Spinal cord (tissue), 10 donors: ENCODE results near the gene ZNF132. TPM values are rescaled to one million over a fixed set of nuclear protein-coding genes. Genes with fewer than 3 reads are reported as not detected.

Experiments used
- DNase-seq, 6 donors: peaks; one replicate each; pipeline versions ENCODE4 v3.0.0 to v3.0.0-alpha.2; 2013 to 2015; ENCODE audit warnings: low spot score in 6 of 6, low read depth in 4 of 6
- H3K27ac ChIP-seq: one replicate; pipeline ENCODE4 v1.5.1; 2013; ENCODE audit warnings: low read depth, low read length, control low read depth
- H3K27me3 ChIP-seq: one replicate; pipeline ENCODE4 v1.6.1; 2013; ENCODE audit warnings: low read length; ENCODE audit not compliant: control insufficient read depth, insufficient read depth
- H3K36me3 ChIP-seq: one replicate; pipeline ENCODE4 v1.6.1; 2013; ENCODE audit warnings: low read length; ENCODE audit not compliant: control insufficient read depth, insufficient read depth
- H3K4me1 ChIP-seq: one replicate; pipeline ENCODE4 v1.6.1; 2013; ENCODE audit warnings: low read length; ENCODE audit not compliant: control insufficient read depth, insufficient read depth
- H3K4me3 ChIP-seq: one replicate; pipeline ENCODE4 v1.5.1; 2013; ENCODE audit warnings: low read depth, low read length, control low read depth
- H3K9me3 ChIP-seq: one replicate; pipeline ENCODE4 v1.6.1; 2013; ENCODE audit warnings: low read length; ENCODE audit not compliant: control insufficient read depth, insufficient read depth
- WGBS: methylation state at CpG from one replicate; pipeline ENCODE4 v1.1.5; 2013; ENCODE audit warnings: missing lambda C conversion rate; ENCODE audit not compliant: insufficient coverage; 5-methylcytosine and 5-hydroxymethylcytosine counted together
- polyA plus RNA-seq, 2 donors: library from polyadenylated mRNA; unstranded; fragments of 120-200 nt; gene quantifications; one replicate each; pipeline ENCODE4 v1.2.1, GENCODE V29; 2013; ENCODE audit not compliant: insufficient read length in 2 of 2
- total RNA-seq, 2 donors: library from RNA; depleted of rRNA in 1 of 2; stranded (reverse); fragments of 120-200 nt in 1 of 2; fragments of >200 nt in 1 of 2; gene quantifications; one replicate each; pipeline versions ENCODE4 v1.2.3 to v1.2.4, GENCODE V29; 2013 to 2014
- donor health status: healthy.

Gene ZNF132
- total and polyA plus RNA-seq, 4 donors: 11.1 to 20.7 (median 12.1) TPM

- no peak overlapping the region for H3K27ac ChIP-seq
- H3K36me3 ChIP-seq: peaks cover 55% of the 10 kb centered on the region
- WGBS: 95% methylated on average over 10 of the region's 17 CpGs
- no peaks in the 10 kb centered on the region for H3K9me3 ChIP-seq
- H3K4me1 ChIP-seq: peaks cover 18% of the 10 kb centered on the region
- no peak overlapping the region for H3K4me3 ChIP-seq
- no peak for DNase-seq
- no peaks in the 10 kb centered on the region for H3K27me3 ChIP-seq
Observed at GRCh38 chr19:58469241-58470013, 29.5 kb upstream of the ZNF132 start.

DNA sequence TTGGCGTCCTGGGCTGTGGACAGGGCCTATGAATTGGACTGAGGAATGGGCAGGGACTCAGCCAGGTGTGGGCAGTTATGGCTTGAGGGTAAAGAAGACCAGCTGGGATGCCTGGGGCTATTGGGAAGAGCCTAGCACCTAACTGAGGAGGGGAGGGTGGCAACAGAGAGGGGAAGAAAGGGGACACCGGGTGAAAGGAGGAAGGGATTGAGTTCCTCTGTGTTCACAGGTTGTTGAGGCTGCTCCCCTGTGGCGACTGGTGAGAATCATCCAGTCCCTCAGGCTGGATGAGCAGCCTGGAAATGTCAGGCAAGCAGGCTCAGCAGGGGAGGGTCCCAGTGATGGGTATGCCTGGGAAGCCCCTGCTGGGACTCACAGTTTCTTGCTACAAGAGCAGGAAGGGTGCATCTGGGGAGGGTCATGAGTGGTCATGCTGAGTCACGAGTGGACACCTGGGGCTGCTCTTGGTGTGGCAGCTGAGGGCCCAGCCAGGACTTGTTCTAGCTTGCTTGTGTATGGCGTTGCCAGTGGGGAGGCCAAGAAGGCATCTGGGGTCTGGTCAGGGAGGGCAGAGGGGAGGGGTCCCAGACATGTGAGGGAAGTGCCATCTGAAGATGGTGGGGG, 28.4 kb upstream of the ZNF132 start:
- H3K4me1 ChIP-seq: peaks cover 18% of the 10 kb centered on the region
- no peak overlapping the region for H3K4me3 ChIP-seq
- peaks cover 44% of the 10 kb centered on the region for H3K36me3 ChIP-seq
- no peaks in the 10 kb centered on the region for H3K9me3 ChIP-seq
- H3K27me3 ChIP-seq: no peaks in the 10 kb centered on the region
- WGBS: 66% methylated on average over 5 of the region's 5 CpGs
- no peak overlapping the region for H3K27ac ChIP-seq
- DNase-seq: no peak

DNA sequence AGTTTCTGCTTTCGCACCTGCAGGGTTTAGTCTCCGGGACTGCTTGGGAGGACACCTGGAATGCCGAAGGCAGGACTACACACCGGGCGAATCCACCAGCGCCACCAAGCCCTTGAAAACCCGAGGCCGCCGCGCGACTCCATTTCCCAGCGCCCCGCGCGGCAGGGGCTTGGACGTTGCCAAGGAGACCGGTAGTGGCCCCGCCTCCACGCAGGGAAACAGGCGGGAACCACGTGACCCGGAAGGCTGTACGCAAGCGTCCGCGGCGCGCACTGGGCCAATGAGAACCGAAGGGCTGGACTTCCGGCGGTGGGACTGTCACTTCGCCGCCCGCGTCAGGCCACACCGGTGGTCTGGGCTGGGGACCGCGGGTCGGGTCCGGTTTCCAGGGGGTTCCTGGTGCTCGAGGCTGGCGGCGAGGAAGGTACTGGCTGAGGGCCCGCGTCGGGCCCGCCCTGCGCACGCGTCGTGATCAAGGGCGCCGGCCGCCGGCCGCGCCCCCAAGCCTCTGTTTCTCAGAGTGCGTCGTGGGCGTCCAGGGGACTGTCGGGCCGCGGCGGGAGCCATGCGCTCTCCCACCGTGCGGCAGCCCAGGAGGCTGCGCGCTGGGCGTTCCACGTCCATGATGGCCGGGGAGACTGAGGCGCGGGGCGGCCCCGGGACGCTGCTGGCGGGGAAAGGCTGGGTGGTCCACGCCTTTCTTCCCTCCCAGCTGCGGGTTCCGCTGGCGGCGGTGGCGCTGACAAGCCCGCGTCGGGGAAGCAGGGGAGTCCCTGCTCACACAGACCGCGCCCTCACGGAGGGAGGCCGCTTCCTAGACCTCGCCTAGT, 27.0 kb upstream of the ZNF132 start, which contains the start of gene ZNF324:
ZNF324 (plus strand) TSS at position 321 of the 830 bp plus-strand sequence. CDS start 2,106 bp downstream, outside the sequence.
- WGBS: under 1% methylated on average over 92 of the region's 92 CpGs
- H3K4me1 ChIP-seq: peaks cover 18% of the 10 kb centered on the region

DNA sequence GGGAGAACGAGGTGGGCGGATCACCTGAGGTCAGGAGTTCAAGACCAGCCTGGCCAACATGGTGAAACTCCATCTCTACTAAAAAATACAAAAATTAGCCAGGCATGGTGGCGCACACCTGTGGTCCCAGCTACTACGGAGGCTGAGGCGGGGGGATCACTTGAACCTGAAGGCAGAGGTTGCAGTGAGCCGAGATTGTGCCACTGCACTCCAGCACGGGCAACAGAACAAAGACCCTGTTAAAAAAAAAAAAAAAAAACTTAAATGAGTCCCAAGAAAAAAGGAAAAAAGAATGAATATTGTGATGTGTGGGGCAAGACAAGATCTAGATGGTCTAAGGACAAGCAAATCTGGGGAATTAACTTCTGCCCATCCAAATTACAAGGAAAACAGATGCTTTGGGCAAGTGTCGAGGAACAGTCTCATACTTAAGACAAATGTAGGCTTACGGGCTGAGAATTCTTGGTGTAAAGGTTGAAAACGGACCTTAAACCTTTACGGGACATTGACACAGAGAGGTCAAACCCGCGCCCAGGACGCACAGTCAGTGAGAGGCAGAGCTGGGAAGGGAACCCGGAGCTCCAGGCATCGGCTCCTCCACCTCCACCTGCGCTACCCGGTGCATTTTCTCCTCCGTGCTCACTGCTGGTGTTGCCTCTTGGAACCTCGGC, 26.3 kb upstream of the ZNF132 start:
- WGBS: 25% methylated on average over 15 of the region's 20 CpGs
- Histone ChIP-seq H3K27me3 (no peaks in the 10 kb centered on the region), H3K4me3 (peak overlapping the region; percentile 54)

More for the DNA sequence above, 27.0 kb upstream of the ZNF132 start, which contains the start of gene ZNF324:
- Histone ChIP-seq H3K27me3 (no peaks in the 10 kb centered on the region), H3K9me3 (no peaks in the 10 kb centered on the region), H3K27ac (peak within 1 kb of the TSS; percentile 25), H3K36me3 (peaks cover 30% of the 10 kb centered on the region), H3K4me3 (peak within 1 kb of the TSS; percentile 54)
- peak; percentile 87 to 99 (median 98) for DNase-seq

GRCh38 chr19:58460039-58460438, 20.1 kb upstream of the ZNF132 start:
- Histone ChIP-seq H3K4me1 (no peaks in the 10 kb centered on the region), H3K27ac (no peak overlapping the region), H3K36me3 (peaks cover 31% of the 10 kb centered on the region), H3K4me3 (no peak overlapping the region), H3K9me3 (no peaks in the 10 kb centered on the region), H3K27me3 (no peaks in the 10 kb centered on the region)
- no peak for DNase-seq
- 100% methylated on average over 1 of the region's 2 CpGs for WGBS

More for the DNA sequence above, 26.3 kb upstream of the ZNF132 start:
- H3K4me1 ChIP-seq: peaks cover 18% of the 10 kb centered on the region
- no peaks in the 10 kb centered on the region for H3K9me3 ChIP-seq
- no peak overlapping the region for H3K27ac ChIP-seq
- no peak for DNase-seq
- H3K36me3 ChIP-seq: peaks cover 23% of the 10 kb centered on the region

DNA sequence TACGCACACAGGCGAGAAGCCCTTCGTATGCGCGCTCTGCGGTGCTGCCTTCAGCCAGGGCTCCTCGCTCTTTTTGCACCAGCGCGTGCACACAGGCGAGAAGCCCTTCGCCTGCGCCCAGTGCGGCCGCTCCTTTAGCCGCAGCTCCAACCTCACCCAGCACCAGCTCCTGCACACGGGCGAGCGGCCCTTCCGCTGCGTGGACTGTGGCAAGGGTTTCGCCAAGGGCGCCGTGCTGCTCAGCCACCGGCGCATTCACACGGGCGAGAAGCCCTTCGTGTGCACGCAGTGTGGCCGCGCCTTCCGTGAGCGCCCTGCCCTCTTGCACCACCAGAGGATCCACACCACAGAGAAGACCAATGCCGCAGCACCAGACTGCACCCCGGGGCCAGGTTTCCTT, 16.2 kb upstream of the ZNF132 start:
- Histone ChIP-seq H3K27ac (no peak overlapping the region), H3K4me1 (peaks cover 11% of the 10 kb centered on the region), H3K36me3 (peaks cover 50% of the 10 kb centered on the region), H3K27me3 (no peaks in the 10 kb centered on the region), H3K9me3 (no peaks in the 10 kb centered on the region), H3K4me3 (no peak overlapping the region)
- 97% methylated on average over 32 of the region's 35 CpGs for WGBS
- DNase-seq: no peak

- Histone ChIP-seq H3K4me3 (no peak overlapping the region), H3K27ac (no peak overlapping the region), H3K36me3 (peaks cover 50% of the 10 kb centered on the region)
Observed at GRCh38 chr19:58455306-58455705, 15.4 kb upstream of the ZNF132 start.

GRCh38 chr19:58453743-58454142, 13.8 kb upstream of the ZNF132 start:
- peaks cover 13% of the 10 kb centered on the region for H3K4me1 ChIP-seq
- 89% methylated on average over 6 of the region's 6 CpGs for WGBS
- H3K27me3 ChIP-seq: no peaks in the 10 kb centered on the region
- H3K27ac ChIP-seq: no peak overlapping the region
- H3K9me3 ChIP-seq: peaks cover 5% of the 10 kb centered on the region
- DNase-seq: no peak
- H3K4me3 ChIP-seq: no peak overlapping the region
- peaks cover 49% of the 10 kb centered on the region for H3K36me3 ChIP-seq

More at GRCh38 chr19:58455306-58455705, 15.4 kb upstream of the ZNF132 start:
- WGBS: 96% methylated on average over 18 of the region's 21 CpGs
- peaks cover 13% of the 10 kb centered on the region for H3K4me1 ChIP-seq
- H3K9me3 ChIP-seq: no peaks in the 10 kb centered on the region
- DNase-seq: no peak
- no peaks in the 10 kb centered on the region for H3K27me3 ChIP-seq
